Measurements from ENCODE around the gene CPE.
"Not testable (repeated sequence)": the region's sequence is repeated elsewhere in the genome, so short reads cannot be mapped to it uniquely, and the experiment has no call there.

Gene CPE

GRCh38 chr4:165404696-165405095 is 25.9 kb downstream of the CPE start:
- DNase-seq (ENCODE audit: low spot score): no peak

- DNase-seq (ENCODE audit: low spot score): no peak
Observed at GRCh38 chr4:165410214-165410613, 31.4 kb downstream of the CPE start.

- peak; percentile 31 for DNase-seq (ENCODE audit: low spot score)
Observed at GRCh38 chr4:165415910-165416309, 37.1 kb downstream of the CPE start.

- DNase-seq (ENCODE audit: low spot score): no peak
Observed at GRCh38 chr4:165418073-165418472, 39.3 kb downstream of the CPE start.

- no peak for DNase-seq (ENCODE audit: low spot score)
Observed at GRCh38 chr4:165425629-165426028, 46.8 kb downstream of the CPE start.

GRCh38 chr4:165426331-165426730 is 47.5 kb downstream of the CPE start:
- no peak for DNase-seq (ENCODE audit: low spot score)

- no peak for DNase-seq (ENCODE audit: low spot score)
Observed at GRCh38 chr4:165426823-165427222, 48.0 kb downstream of the CPE start.

- no peak for DNase-seq (ENCODE audit: low spot score)
Observed at GRCh38 chr4:165428957-165429356, 50.1 kb downstream of the CPE start.

GRCh38 chr4:165433529-165433928 is 54.7 kb downstream of the CPE start:
- no peak for DNase-seq (ENCODE audit: low spot score)

GRCh38 chr4:165437691-165438090 is 58.9 kb downstream of the CPE start:
- DNase-seq (ENCODE audit: low spot score): no peak

GRCh38 chr4:165439344-165439743 is 60.5 kb downstream of the CPE start:
- DNase-seq (ENCODE audit: low spot score): no peak

- no peak for DNase-seq (ENCODE audit: low spot score)
Observed at GRCh38 chr4:165439981-165440380, 61.2 kb downstream of the CPE start.

- no peak for DNase-seq (ENCODE audit: low spot score)
Observed at GRCh38 chr4:165440415-165441158, 61.8 kb downstream of the CPE start.

GRCh38 chr4:165443276-165443675 is 64.5 kb downstream of the CPE start:
- DNase-seq (ENCODE audit: low spot score): no peak

- DNase-seq (ENCODE audit: low spot score): no peak
Observed at GRCh38 chr4:165448700-165449099, 69.9 kb downstream of the CPE start.

GRCh38 chr4:165449333-165449732 is 70.5 kb downstream of the CPE start:
- no peak for DNase-seq (ENCODE audit: low spot score)

- DNase-seq (ENCODE audit: low spot score): no peak
Observed at GRCh38 chr4:165450871-165451270, 72.1 kb downstream of the CPE start.

- not testable (repeated sequence) for DNase-seq (ENCODE audit: low spot score)
Observed at GRCh38 chr4:165453140-165453539, 74.3 kb downstream of the CPE start.

- no peak for DNase-seq (ENCODE audit: low spot score)
Observed at GRCh38 chr4:165454426-165454825, 75.6 kb downstream of the CPE start.

- DNase-seq (ENCODE audit: low spot score): no peak
Observed at GRCh38 chr4:165457793-165458192, 79.0 kb downstream of the CPE start.

- DNase-seq (ENCODE audit: low spot score): no peak
Observed at GRCh38 chr4:165458471-165458870, 79.7 kb downstream of the CPE start.

- DNase-seq (ENCODE audit: low spot score): no peak
Observed at GRCh38 chr4:165461159-165461821, 82.5 kb downstream of the CPE start.

- DNase-seq (ENCODE audit: low spot score): no peak
Observed at GRCh38 chr4:165462009-165462408, 83.2 kb downstream of the CPE start.

GRCh38 chr4:165464376-165464775 is 85.6 kb downstream of the CPE start:
- no peak for DNase-seq (ENCODE audit: low spot score)

All from iPS-NIHi11 (cell line).